ENCODE data around the gene PAX9.

PAX9 gene

DNA sequence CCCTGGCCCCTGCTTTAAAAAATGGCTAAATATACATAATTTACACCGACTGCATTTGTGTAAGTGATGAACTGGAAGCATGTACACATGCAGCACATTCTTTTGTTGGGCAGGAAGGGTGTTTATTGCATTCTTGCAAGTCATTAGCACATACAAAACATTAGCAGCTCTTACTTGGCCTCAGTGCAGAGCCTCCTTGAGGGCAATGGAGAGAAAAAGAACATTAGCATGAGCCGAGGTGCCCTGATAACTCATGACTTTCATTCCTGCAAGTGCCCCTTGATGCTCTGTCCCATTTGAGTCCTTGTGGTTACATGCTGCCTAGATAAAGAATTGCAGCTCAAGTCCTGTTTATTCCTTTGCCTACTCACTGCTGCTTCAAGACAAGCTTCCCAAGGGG lies 61.9 kb downstream of the PAX9 start:
- TF ChIP-seq FOXM1 (IDR thresholded peaks at IDR 0.05; ENCODE audit: borderline replicate concordance, low read depth) = no peak
- no peak for TF ChIP-seq YY1 (IDR thresholded peaks at IDR 0.05; ENCODE audit: low read depth)

DNA sequence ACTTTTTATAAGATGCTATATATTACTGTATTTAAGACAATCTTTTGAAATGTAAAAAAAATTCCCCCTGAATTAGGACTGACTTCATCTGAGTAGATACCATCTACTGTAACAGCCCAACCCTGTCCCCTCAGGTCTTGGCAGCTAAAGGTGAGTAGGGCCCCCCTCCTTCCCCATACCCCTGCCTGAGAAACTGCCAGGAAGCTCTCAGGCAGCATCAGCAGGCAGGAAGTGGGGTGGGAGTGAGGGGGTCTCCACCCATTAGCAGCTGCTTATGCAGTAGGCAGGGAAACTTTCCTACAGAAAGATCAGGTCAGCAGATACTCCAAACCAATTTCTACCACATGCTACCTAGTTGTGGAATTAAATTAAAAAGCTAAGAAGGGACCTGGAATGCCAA lies 62.5 kb downstream of the PAX9 start:
- no peak for TF ChIP-seq TEAD4 (IDR thresholded peaks at IDR 0.05)
- TF ChIP-seq TAF1 (IDR thresholded peaks at IDR 0.05; ENCODE audit: low read depth) = no peak
- TF ChIP-seq RAD21 (IDR thresholded peaks at IDR 0.05; ENCODE audit: low read depth) = no peak
- no peak for TF ChIP-seq YY1 (IDR thresholded peaks at IDR 0.05; ENCODE audit: low read depth)
- TF ChIP-seq, protein P1, sequence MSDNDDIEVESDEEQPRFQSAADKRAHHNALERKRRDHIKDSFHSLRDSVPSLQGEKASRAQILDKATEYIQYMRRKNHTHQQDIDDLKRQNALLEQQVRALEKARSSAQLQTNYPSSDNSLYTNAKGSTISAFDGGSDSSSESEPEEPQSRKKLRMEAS (IDR thresholded peaks at IDR 0.05) = no peak
- no peak for TF ChIP-seq EP300 (IDR thresholded peaks at IDR 0.05; ENCODE audit: borderline replicate concordance)
- TF ChIP-seq TCF12 (IDR thresholded peaks at IDR 0.05; ENCODE audit: low read depth) = no peak
- TF ChIP-seq EGR1 (IDR thresholded peaks at IDR 0.05) = no peak

DNA sequence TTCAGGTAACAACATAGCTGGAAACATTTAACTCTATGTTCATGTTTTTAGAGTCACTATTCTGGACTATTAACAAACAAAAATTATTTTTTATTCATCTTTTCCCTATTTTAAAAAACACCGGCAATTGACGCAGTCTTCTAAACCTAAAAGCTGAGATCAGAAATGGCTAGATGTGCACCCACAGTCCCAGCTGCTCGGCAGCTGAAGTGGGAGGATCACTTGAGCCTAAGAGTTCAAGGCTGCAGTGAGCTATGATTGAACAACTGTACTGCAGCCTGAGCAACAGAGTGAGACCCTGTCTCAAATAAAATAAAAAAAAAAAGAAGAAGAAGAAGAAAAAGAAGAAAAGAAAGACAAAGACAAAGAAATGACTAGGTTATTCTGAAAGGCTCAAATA lies 64.5 kb downstream of the PAX9 start:
- TF ChIP-seq, protein P1 (IDR thresholded peaks at IDR 0.05) = no peak
- TF ChIP-seq RAD21 (IDR thresholded peaks at IDR 0.05; ENCODE audit: low read depth) = no peak
- no peak for TF ChIP-seq FOXM1 (IDR thresholded peaks at IDR 0.05; ENCODE audit: borderline replicate concordance, low read depth)
- no peak for TF ChIP-seq TEAD4 (IDR thresholded peaks at IDR 0.05)
- TF ChIP-seq, protein P2, sequence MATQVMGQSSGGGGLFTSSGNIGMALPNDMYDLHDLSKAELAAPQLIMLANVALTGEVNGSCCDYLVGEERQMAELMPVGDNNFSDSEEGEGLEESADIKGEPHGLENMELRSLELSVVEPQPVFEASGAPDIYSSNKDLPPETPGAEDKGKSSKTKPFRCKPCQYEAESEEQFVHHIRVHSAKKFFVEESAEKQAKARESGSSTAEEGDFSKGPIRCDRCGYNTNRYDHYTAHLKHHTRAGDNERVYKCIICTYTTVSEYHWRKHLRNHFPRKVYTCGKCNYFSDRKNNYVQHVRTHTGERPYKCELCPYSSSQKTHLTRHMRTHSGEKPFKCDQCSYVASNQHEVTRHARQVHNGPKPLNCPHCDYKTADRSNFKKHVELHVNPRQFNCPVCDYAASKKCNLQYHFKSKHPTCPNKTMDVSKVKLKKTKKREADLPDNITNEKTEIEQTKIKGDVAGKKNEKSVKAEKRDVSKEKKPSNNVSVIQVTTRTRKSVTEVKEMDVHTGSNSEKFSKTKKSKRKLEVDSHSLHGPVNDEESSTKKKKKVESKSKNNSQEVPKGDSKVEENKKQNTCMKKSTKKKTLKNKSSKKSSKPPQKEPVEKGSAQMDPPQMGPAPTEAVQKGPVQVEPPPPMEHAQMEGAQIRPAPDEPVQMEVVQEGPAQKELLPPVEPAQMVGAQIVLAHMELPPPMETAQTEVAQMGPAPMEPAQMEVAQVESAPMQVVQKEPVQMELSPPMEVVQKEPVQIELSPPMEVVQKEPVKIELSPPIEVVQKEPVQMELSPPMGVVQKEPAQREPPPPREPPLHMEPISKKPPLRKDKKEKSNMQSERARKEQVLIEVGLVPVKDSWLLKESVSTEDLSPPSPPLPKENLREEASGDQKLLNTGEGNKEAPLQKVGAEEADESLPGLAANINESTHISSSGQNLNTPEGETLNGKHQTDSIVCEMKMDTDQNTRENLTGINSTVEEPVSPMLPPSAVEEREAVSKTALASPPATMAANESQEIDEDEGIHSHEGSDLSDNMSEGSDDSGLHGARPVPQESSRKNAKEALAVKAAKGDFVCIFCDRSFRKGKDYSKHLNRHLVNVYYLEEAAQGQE (IDR thresholded peaks at IDR 0.05; ENCODE audit: low read depth) = no peak
- TF ChIP-seq CEBPB (IDR thresholded peaks at IDR 0.05) = no peak
- TF ChIP-seq NFIC (IDR thresholded peaks at IDR 0.05) = no peak
- TF ChIP-seq EP300 (IDR thresholded peaks at IDR 0.05; ENCODE audit: borderline replicate concordance) = no peak
- no peak for TF ChIP-seq CREB1 (IDR thresholded peaks at IDR 0.05; ENCODE audit: low read depth)
- no peak for TF ChIP-seq YY1 (IDR thresholded peaks at IDR 0.05; ENCODE audit: low read depth)
- TF ChIP-seq TAF1 (IDR thresholded peaks at IDR 0.05; ENCODE audit: low read depth) = no peak
- no peak for TF ChIP-seq TCF12 (IDR thresholded peaks at IDR 0.05; ENCODE audit: low read depth)
- TF ChIP-seq EGR1 (IDR thresholded peaks at IDR 0.05) = no peak
